BLaER1 (cell line): ENCODE data around the gene RBM28.

Source experiments
- H3K27ac ChIP-seq: shearing (Covaris generic); formaldehyde crosslinking; 2 replicates; pipeline ENCODE4 v1.8.1; 2022
- H3K27me3 ChIP-seq: shearing (Covaris generic); formaldehyde crosslinking; 2 replicates; pipeline ENCODE4 v1.8.1; 2022
- H3K36me3 ChIP-seq: shearing (Covaris generic); formaldehyde crosslinking; 2 replicates; pipeline ENCODE4 v1.8.1; 2022
- H3K4me1 ChIP-seq: shearing (Covaris generic); formaldehyde crosslinking; 2 replicates; pipeline ENCODE4 v1.8.1; 2022
- H3K4me2 ChIP-seq: shearing (Covaris generic); formaldehyde crosslinking; 2 replicates; pipeline ENCODE4 v1.8.1; 2022
- H3K4me3 ChIP-seq: shearing (Covaris generic); formaldehyde crosslinking; 2 replicates; pipeline ENCODE4 v1.8.1; 2022
- H3K9ac ChIP-seq: shearing (Covaris generic); formaldehyde crosslinking; 2 replicates; pipeline ENCODE4 v1.8.1; 2022
- H3K9me3 ChIP-seq: shearing (Covaris generic); formaldehyde crosslinking; 2 replicates; pipeline ENCODE4 v1.8.1; 2022
- H4K20me1 ChIP-seq: shearing (Covaris generic); formaldehyde crosslinking; 2 replicates; pipeline ENCODE4 v1.8.1; 2022
- Cebpa-rat ChIP-seq: shearing (Covaris generic); IDR thresholded peaks from 2 replicates; pipeline ENCODE4 v1.8.1; 2022

The RBM28 gene

GRCh38 chr7:128274246-128274883 is 69.3 kb downstream of the RBM28 start:
- no peaks in the 10 kb centered on the region for H3K36me3 ChIP-seq
- no peak overlapping the region for H3K27ac ChIP-seq
- H3K9ac ChIP-seq: no peak overlapping the region
- TF ChIP-seq Cebpa-rat: no peak
- H4K20me1 ChIP-seq: no peaks in the 10 kb centered on the region
- no peaks in the 10 kb centered on the region for H3K4me1 ChIP-seq
- no peaks in the 10 kb centered on the region for H3K27me3 ChIP-seq
- H3K4me2 ChIP-seq: no peak overlapping the region
- H3K4me3 ChIP-seq: no peak overlapping the region
- H3K9me3 ChIP-seq: peaks cover 27% of the 10 kb centered on the region

GRCh38 chr7:128271942-128272481 is 71.7 kb downstream of the RBM28 start:
- Histone ChIP-seq H3K4me3 (no peak overlapping the region), H3K4me2 (no peak overlapping the region)
- no peak for TF ChIP-seq Cebpa-rat

GRCh38 chr7:128271471-128271941 is 72.2 kb downstream of the RBM28 start:
- no peak for TF ChIP-seq Cebpa-rat
- Histone ChIP-seq H3K27ac (no peak overlapping the region), H3K9me3 (peaks cover 19% of the 10 kb centered on the region), H3K27me3 (no peaks in the 10 kb centered on the region), H4K20me1 (no peaks in the 10 kb centered on the region), H3K4me3 (no peak overlapping the region), H3K9ac (no peak overlapping the region), H3K4me1 (0 out of 2 replicates have a peak, but pooled peaks cover 7% of the 10 kb centered on the region), H3K36me3 (no peaks in the 10 kb centered on the region), H3K4me2 (no peak overlapping the region)

More at GRCh38 chr7:128271942-128272481, 71.7 kb downstream of the RBM28 start:
- Histone ChIP-seq H3K27me3 (no peaks in the 10 kb centered on the region), H4K20me1 (no peaks in the 10 kb centered on the region), H3K9ac (no peak overlapping the region), H3K9me3 (peaks cover 19% of the 10 kb centered on the region), H3K27ac (no peak overlapping the region), H3K36me3 (no peaks in the 10 kb centered on the region), H3K4me1 (0 out of 2 replicates have a peak, but pooled peaks cover 5% of the 10 kb centered on the region)

GRCh38 chr7:128270826-128271272 is 72.9 kb downstream of the RBM28 start:
- H3K9ac ChIP-seq: no peak overlapping the region
- no peak for TF ChIP-seq Cebpa-rat
- H3K27me3 ChIP-seq: no peaks in the 10 kb centered on the region
- H3K4me3 ChIP-seq: no peak overlapping the region
- peaks cover 10% of the 10 kb centered on the region; the same call in 1 of the 2 replicates for H3K4me1 ChIP-seq
- H4K20me1 ChIP-seq: no peaks in the 10 kb centered on the region
- no peak overlapping the region for H3K4me2 ChIP-seq
- H3K9me3 ChIP-seq: peaks cover 19% of the 10 kb centered on the region
- H3K27ac ChIP-seq: no peak overlapping the region
- no peaks in the 10 kb centered on the region for H3K36me3 ChIP-seq

GRCh38 chr7:128268233-128268632 is 75.5 kb downstream of the RBM28 start:
- no peaks in the 10 kb centered on the region for H3K36me3 ChIP-seq
- peaks cover 19% of the 10 kb centered on the region for H3K9me3 ChIP-seq
- H3K9ac ChIP-seq: no peak overlapping the region
- no peaks in the 10 kb centered on the region for H4K20me1 ChIP-seq
- H3K4me3 ChIP-seq: no peak overlapping the region
- no peaks in the 10 kb centered on the region for H3K27me3 ChIP-seq
- H3K4me2 ChIP-seq: no peak overlapping the region
- TF ChIP-seq Cebpa-rat: no peak
- peaks cover 12% of the 10 kb centered on the region; the same call in 1 of the 2 replicates for H3K4me1 ChIP-seq
- no peak overlapping the region for H3K27ac ChIP-seq

GRCh38 chr7:128267595-128267924 is 76.1 kb downstream of the RBM28 start:
- Histone ChIP-seq H3K9ac (no peak overlapping the region), H3K4me1 (peaks cover 12% of the 10 kb centered on the region; the same call in 1 of the 2 replicates), H3K4me3 (no peak overlapping the region), H4K20me1 (no peaks in the 10 kb centered on the region), H3K9me3 (peaks cover 19% of the 10 kb centered on the region), H3K27ac (no peak overlapping the region), H3K36me3 (no peaks in the 10 kb centered on the region), H3K27me3 (no peaks in the 10 kb centered on the region), H3K4me2 (no peak overlapping the region)
- no peak for TF ChIP-seq Cebpa-rat

GRCh38 chr7:128266883-128267594 is 76.7 kb downstream of the RBM28 start:
- Histone ChIP-seq H3K4me3 (no peak overlapping the region), H4K20me1 (no peaks in the 10 kb centered on the region), H3K4me2 (no peak overlapping the region), H3K4me1 (peaks cover 12% of the 10 kb centered on the region; the same call in 1 of the 2 replicates), H3K27me3 (no peaks in the 10 kb centered on the region), H3K27ac (no peak overlapping the region), H3K9ac (no peak overlapping the region), H3K36me3 (no peaks in the 10 kb centered on the region), H3K9me3 (peaks cover 17% of the 10 kb centered on the region)
- TF ChIP-seq Cebpa-rat: no peak

- H3K4me3 ChIP-seq: no peak overlapping the region
- peaks cover 12% of the 10 kb centered on the region; the same call in 1 of the 2 replicates for H3K4me1 ChIP-seq
- no peaks in the 10 kb centered on the region for H4K20me1 ChIP-seq
- H3K27ac ChIP-seq: no peak overlapping the region
- no peaks in the 10 kb centered on the region for H3K27me3 ChIP-seq
- H3K36me3 ChIP-seq: no peaks in the 10 kb centered on the region
- no peak overlapping the region for H3K4me2 ChIP-seq
- no peak overlapping the region for H3K9ac ChIP-seq
- no peak for TF ChIP-seq Cebpa-rat
- peaks cover 11% of the 10 kb centered on the region for H3K9me3 ChIP-seq
These were observed 77.2 kb downstream of the RBM28 start for GRCh38 chr7:128266529-128266882.

- Histone ChIP-seq H3K9me3 (peaks cover 5% of the 10 kb centered on the region), H4K20me1 (no peaks in the 10 kb centered on the region), H3K4me2 (no peak overlapping the region), H3K27ac (no peak overlapping the region), H3K4me1 (peaks cover 12% of the 10 kb centered on the region; the same call in 1 of the 2 replicates), H3K36me3 (no peaks in the 10 kb centered on the region), H3K27me3 (no peaks in the 10 kb centered on the region), H3K9ac (no peak overlapping the region), H3K4me3 (no peak overlapping the region)
- TF ChIP-seq Cebpa-rat: no peak
These were observed 77.8 kb downstream of the RBM28 start for GRCh38 chr7:128265906-128266300.
